NCI-H2196 (cell line): ENCODE results near the gene CDC123.
"Not testable (repeated sequence)": the region's sequence is repeated elsewhere in the genome, so short reads cannot be mapped to it uniquely, and the experiment has no call there.

Source experiments
- DNase-seq: peaks from one replicate; lab custom pipeline; 2025; ENCODE audit not compliant: unreplicated experiment; lab: John Stamatoyannopoulos, UW

The CDC123 gene

DNA sequence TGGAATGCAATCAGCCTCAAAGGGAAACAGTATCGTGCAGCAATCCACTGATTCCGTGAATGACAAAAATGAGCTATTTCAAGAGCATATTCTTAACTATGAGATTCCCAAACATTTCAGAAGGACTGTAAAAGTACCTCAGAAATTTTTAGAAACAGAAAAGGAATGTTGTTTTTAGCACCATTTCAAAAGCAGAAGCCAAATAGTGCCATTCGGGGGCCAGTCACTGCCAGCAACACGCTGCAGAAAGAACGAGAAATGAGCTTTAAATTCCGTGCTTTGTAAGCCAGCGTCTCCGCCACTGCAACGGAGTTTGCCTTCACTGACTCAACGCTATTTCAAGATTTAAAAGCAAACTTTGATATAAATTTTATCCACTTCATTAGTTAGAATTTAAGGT lies 6.6 kb upstream of the CDC123 start:
- no peak for DNase-seq

DNA sequence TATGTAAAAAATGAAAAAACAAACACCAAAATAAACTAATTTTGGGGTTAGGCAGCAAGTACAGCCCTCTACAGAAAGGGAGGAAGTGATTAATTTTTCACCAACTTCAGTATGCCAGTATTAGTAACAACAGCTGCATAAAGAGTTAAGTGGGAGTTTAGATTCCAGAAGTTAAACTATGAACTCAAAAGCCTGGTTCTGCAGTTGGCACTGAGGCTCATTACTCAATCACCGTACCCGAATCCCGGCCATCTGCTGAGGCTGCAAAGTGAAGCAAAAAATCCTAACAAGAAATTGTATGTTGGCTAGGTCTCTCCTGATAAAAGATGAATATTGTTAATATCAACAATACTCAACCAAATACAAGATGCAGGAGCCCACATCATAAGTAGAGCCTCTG lies 4.3 kb upstream of the CDC123 start:
- no peak for DNase-seq

DNA sequence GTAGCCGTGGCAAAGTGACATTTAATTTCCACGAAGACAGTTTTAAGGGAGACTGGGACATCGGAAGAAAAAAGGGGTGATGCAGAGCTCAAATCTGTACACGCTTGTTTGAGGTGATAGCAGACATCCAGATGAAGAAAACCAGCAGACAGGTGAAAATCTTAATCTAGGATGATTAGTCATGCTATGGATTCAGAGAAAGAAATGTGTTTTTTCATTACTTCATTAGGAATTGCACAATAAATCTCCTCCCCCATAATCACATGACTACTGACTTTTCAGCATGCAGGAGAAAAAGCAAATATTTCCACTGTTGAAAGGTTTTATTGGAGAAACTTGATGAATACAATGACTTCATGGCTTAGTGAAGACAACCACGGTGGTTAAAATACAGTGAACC lies 2.8 kb upstream of the CDC123 start:
- DNase-seq, result no peak

DNA sequence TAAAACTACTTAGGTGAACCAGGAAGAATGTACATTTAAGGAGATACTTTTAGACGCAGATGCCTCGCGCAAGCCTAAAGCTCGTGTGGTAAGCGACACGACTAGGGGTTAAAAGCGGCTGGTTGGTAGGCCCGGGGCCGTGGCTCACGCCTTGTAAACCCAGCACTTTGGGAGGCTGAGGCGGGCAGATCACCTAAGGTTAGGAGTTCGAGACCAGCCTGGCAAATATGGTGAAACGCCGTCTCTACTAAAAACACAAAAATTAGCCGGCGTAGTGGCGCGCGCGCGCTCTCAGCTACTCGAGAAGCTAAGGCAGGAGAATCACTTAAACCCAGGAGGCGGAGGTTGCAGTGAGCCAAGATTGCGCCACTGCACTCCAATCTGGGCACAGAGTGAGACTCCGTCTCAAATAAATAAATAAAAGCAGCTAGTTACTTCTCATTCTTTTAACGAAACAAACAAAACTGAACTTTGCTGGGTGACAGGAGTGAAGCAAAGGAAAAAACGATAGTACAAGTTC lies 1.2 kb upstream of the CDC123 start:
- DNase-seq, result no peak

DNA sequence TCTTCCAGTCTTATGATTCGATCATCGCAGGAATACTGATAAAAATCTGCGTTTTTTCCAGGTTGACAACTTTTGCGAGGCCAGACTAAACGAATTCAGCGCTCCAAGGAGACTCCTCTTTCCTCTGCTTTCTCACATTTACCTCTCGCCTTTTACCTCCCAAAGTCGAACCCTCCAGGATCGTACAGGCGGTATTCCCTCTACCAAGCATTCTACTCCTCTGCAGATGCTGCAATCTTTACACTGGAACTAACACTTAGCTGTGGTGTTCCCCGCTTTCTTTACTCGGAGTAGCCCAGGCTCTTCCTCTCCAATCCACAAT lies 746 bp upstream of the CDC123 start:
- no peak for DNase-seq

- DNase-seq, result no peak
Measured at GRCh38 chr10:12196531-12197211, 683 bp downstream of the CDC123 start.

- no peak for DNase-seq
Measured at GRCh38 chr10:12198156-12198555, 2.2 kb downstream of the CDC123 start.

DNA sequence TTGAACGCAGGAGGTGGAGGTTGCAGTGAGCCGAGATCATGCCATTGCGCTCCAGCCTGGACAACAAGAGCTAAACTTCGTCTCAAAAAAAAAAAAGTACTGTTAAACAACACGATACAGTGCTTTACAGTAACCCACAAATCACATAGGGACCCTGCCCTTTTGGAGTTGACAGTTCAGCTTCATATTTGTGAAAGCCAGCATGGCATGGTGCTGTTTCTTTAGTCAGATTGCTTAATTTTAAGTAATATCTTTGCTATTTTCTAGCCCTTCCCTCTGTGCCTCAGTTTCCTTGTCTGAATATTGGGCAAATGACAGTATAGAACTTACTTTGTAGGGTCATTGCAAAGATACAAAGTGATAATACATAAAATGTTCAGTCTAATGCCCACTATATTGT lies 4.9 kb downstream of the CDC123 start:
- no peak for DNase-seq

DNA sequence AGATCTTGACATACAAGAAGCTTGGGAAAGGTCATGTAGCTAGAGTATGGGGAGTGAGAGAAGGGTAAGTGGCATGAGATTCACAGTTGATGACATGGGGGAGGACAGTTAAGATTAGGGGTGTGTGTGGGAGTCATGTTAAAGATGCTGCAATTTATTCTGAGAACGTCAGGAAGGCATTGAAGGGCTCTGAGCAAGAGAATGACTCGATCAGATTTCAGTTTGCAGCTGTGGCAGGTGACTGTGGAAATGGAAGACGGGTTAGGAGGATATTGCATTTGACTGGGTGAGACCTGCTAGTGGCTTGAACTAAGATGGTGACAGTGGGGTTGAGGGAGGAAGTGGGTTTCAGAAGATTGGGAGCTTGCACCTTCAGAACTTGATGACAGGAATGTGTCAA lies 5.6 kb downstream of the CDC123 start:
- no peak for DNase-seq

DNA sequence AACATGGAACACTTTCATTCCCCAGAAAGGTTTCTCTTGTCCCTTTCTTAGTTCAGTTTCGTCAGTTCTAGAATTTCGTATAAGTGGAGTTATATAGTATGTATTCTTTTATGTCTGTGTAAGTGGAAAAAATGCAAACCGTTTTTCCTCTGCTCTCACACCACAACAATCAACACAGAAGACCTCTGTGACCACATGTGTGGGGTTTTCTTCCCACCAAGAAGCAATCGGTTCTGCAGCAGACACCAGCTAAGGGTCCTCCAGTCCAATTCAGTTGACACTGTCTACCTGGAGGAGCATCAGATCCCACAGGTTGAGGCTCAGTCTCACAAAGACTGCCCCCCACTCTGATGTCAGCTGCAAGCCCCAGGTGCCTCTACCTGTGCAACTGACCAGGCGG lies 6.2 kb downstream of the CDC123 start:
- no peak for DNase-seq

DNA sequence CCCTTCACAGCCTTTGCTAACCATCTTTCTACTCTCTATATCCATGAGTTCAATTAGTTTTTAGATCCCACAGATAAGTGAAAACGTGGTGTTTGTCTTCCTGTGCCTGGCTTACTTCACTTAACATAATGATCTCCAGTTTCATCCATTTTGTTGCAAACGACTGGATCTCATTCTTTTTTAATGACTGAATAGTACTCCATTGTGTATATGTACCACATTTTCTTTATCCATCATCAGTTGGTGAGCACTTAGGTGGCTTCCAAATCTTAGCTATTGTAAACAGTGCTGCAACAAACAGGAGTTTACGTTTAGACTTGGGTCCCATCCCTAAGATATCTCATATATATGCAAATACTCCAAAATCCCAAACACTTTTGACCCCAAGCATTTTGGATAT lies 9.1 kb downstream of the CDC123 start:
- no peak for DNase-seq

GRCh38 chr10:12207114-12207513 lies 11.1 kb downstream of the CDC123 start:
- DNase-seq, result no peak

GRCh38 chr10:12208460-12208859 lies 12.5 kb downstream of the CDC123 start:
- no peak for DNase-seq

- no peak for DNase-seq
Measured at GRCh38 chr10:12212454-12212853, 16.5 kb downstream of the CDC123 start.

- DNase-seq, result no peak
Measured at GRCh38 chr10:12213621-12214020, 17.6 kb downstream of the CDC123 start.

DNA sequence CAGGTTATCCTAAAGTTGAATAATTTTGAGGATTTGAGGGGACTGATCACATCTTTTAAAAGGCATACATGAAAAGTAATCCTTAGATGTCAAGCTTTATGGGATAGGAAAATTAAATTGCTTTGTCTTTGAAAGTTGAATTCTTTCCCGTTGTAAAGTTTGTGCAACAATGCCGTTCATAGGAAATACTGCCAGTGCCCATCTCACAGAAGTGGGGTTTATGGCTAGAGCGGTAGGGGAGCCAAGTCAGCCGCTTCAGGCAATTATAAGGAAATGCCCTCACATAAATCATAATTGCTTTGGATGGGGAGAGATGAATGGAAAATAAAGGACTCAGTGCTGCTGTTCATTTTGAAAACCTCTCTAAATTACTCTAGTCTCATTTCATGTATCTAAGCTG lies 18.1 kb downstream of the CDC123 start:
- DNase-seq, result no peak

DNA sequence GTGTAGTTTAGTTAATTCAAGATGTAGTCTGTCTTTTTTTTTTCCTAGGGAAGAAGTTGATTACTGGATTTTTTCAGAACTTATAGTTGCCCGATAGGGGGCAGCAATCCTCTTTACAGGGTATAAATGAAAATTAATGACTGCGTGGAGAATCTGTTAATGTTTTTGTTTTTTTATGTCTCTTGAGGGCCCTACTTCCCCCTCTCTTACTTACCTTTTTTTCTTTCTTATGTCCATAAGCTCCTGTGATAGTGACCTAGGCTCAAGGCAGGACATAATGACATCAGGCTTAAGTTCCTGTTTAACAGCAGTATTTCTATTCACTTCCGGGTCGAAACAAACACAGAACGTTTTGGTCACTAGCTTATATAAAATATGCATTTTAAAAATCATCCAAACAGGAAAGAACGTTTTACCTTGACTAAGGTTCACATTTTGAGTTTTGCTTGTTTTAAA lies 18.8 kb downstream of the CDC123 start:
- DNase-seq, result peak; percentile 38

DNA sequence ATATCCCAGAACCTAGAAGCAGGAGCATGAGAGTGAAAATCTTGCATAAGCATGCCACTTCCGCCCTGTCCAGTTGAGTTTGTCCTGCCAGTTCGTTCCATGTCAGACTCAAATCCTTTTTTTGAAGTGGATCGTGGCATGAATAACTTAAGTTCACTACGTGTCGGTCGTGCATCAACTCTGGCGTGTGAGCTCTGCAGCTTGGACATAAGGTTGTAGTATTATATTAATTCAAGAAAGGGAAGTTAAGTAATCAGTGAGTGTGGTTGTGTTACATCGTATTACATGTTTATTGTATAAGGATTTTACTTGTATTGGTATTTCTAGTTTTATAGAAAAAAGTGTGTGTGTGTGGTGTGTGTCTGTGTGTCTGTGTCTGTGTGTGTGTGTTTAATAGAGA lies 23.0 kb downstream of the CDC123 start:
- no peak for DNase-seq

GRCh38 chr10:12221323-12222298 lies 25.6 kb downstream of the CDC123 start:
- DNase-seq, result no peak

DNA sequence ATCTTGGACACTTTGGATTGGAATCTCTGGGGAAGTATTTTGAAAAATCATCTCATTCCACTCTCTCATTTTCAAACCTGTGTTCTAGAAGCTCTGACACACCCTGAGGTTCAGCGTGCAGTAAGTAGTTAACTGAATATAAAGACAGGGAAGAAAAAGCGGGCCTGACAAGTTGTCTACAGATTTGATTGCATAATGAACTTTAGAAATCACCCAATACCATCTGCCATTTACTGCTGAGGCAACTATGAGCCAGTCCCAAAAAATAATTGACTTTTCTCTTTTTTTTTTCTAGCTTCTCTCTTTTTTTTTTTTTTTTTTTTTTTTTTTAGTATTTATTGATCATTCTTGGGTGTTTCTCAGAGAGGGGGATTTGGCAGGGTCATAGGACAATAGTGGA lies 29.5 kb downstream of the CDC123 start:
- no peak for DNase-seq

GRCh38 chr10:12226438-12226837 lies 30.4 kb downstream of the CDC123 start:
- not testable (repeated sequence) for DNase-seq

- no peak for DNase-seq
Measured at GRCh38 chr10:12228851-12229250, 32.9 kb downstream of the CDC123 start.
